K562 treated with DMSO at 1 percent for 12 hours (cell line): ENCODE data around the gene CPNE7. TPM values are rescaled to one million over a fixed set of nuclear protein-coding genes. Genes with fewer than 3 reads are reported as not detected.

Source experiments
- total RNA-seq: library from RNA; unstranded; fragments of 300-600 nt; gene quantifications from 2 replicates; pipeline ENCODE4 v1.2.3, GENCODE V29; 2022; ENCODE audit not compliant: insufficient read depth

Gene CPNE7
- 3.2 and 5.6 TPM in 2 replicates for total RNA-seq

GRCh38 chr16:89575247-89576152 is at the start of gene CPNE7:
CPNE7 (plus strand) TSS chr16:89575758; CDS start chr16:89575898, 140 bp downstream.

DNA sequence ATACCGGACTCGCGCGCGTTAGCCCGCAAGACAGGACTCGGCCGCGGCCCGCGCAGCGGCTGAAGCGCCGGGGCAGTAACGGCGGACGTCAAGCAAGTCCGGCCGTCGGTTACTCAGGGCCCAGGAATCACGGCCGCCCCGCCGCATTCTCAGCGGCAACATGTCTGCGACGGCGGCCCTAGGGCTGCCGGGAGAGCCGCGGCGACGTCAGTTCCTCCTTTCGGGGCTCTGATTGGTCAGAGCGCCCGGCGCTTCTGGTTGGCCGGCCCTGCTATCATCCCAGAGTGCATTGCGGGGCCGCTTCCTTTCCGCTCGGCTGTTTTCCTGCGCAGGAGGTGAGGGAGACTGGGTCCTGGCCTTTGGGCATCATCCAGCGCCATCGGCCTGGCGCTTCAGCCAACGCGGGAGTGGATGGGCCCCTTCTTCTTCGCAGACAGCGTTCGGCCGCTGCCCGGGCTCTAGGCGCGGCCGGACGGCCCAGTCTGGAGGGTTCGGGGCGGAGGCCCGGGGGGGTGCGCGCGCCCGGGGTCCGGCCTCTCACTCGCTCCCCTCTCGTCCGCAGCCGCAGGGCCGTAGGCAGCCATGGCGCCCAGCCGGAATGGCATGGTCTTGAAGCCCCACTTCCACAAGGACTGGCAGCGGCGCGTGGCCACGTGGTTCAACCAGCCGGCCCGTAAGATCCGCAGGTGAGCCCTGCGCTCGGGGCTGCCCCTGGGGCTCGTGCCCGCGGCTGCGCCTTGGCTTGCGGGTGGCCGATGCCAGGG is 15.0 kb upstream of the CPNE7 start, which contains the start of gene RPL13:
Gene RPL13, plus strand, starts transcription at position 305 of the 764 bp plus-strand sequence. Its CDS starts 278 bp downstream, at position 583.

DNA sequence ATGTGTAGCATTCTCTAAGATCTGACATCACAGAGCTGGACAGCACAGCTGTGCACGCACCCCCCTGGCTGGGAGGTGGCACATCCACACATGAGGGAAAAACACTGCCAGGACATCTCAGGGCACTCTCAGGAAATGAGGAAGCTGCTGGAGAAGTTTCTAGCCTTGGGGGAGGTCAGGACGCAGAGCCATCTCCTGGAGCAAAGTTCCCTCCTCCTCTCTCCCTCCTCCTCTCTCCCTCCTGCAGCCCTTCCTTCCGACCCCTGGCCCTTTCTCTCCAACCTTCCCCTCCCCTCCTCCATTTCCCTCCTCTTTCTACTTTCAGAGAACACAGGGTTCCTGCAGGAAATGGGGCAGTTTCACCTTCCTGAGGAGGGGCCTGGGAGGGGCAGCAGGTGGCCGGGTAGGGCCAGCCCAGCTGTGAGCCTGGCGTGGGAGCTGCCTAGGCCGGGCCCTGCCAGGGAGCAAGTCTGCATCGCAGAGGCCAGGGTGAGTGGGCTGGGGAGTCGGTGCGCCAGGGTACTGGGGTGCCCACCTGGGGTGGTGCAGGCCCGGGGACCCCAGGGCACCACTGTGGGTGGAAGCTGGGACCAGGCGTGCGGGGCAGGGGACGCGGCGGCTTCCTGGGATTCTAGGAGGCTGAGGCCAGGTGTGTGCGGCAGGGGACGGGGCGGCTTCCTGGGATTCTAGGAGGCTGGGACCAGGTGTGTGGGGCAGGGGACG is 37.8 kb downstream of the CPNE7 start, which contains the start of gene DPEP1:
Gene DPEP1, plus strand, starts transcription at position 412 of the 723 bp plus-strand sequence. CDS start 16,769 bp downstream, outside the sequence.

Other genes starting within 250 kb of the CPNE7 start
- gene ANKRD11, start 85.2 kb upstream of the CPNE7 start, total RNA-seq = 50.3 and 133 TPM in 2 replicates
- gene SPG7, start 67.4 kb upstream of the CPNE7 start, total RNA-seq = 39.4 and 73.6 TPM in 2 replicates
- 10,267 and 15,209 TPM in 2 replicates for gene RPL13, start 15.1 kb upstream of the CPNE7 start, total RNA-seq
- not detected in 2 replicates for gene DPEP1, start 37.9 kb downstream of the CPNE7 start, total RNA-seq
- gene CHMP1A, start 82.0 kb downstream of the CPNE7 start, total RNA-seq = 68.6 and 80.1 TPM in 2 replicates
- gene SPATA33, start 82.1 kb downstream of the CPNE7 start, total RNA-seq = 6.8 and 13.6 TPM in 2 replicates
- 26.6 and 30.6 TPM in 2 replicates for gene CDK10, start 110.9 kb downstream of the CPNE7 start, total RNA-seq
- gene SPATA2L, start 125.9 kb downstream of the CPNE7 start, total RNA-seq = 14.1 and 23.0 TPM in 2 replicates
- gene VPS9D1, start 145.1 kb downstream of the CPNE7 start, total RNA-seq = 11.6 and 16.6 TPM in 2 replicates
- gene ZNF276, start 145.8 kb downstream of the CPNE7 start, total RNA-seq = 10.0 and 23.6 TPM in 2 replicates
- 32.5 and 48.1 TPM in 2 replicates for gene FANCA, start 240.9 kb downstream of the CPNE7 start, total RNA-seq